Stimulated activated CD4-positive, alpha-beta T cell treated with anti-CD3 and anti-CD28 coated beads, TNF-alpha, amount 100 ng/mL, for 48 hours (primary cell): ENCODE results near the gene BIN1.

Experiments used
- DNase-seq, 3 donors: peaks; one replicate each; pipeline ENCODE4 v3.0.0-alpha.2; 2020; ENCODE audit warnings: low read depth in 3 of 3

BIN1 gene

GRCh38 chr2:127106991-127107621 lies at the start of gene BIN1:
BIN1 (minus strand) TSS chr2:127107154; CDS start chr2:127106943, 211 bp downstream.
- peak in 2 of 3 donors; percentile 52 to 63 for DNase-seq

GRCh38 chr2:127155947-127156346 lies 49.0 kb upstream of the BIN1 start:
- no peak for DNase-seq

- no peak for DNase-seq
Observed at GRCh38 chr2:127155028-127155581, 48.2 kb upstream of the BIN1 start.

- no peak for DNase-seq
Observed at GRCh38 chr2:127154396-127154795, 47.4 kb upstream of the BIN1 start.

- no peak for DNase-seq
Observed at GRCh38 chr2:127153691-127154158, 46.8 kb upstream of the BIN1 start.

GRCh38 chr2:127150996-127151395 lies 44.0 kb upstream of the BIN1 start:
- DNase-seq = no peak

- no peak for DNase-seq
Observed at GRCh38 chr2:127149384-127149783, 42.4 kb upstream of the BIN1 start.

- no peak for DNase-seq
Observed at GRCh38 chr2:127146820-127147502, 40.0 kb upstream of the BIN1 start.

GRCh38 chr2:127146071-127146725 lies 39.2 kb upstream of the BIN1 start:
- DNase-seq = no peak

GRCh38 chr2:127145280-127145895 lies 38.4 kb upstream of the BIN1 start:
- DNase-seq = no peak

GRCh38 chr2:127143841-127144782 lies 37.2 kb upstream of the BIN1 start:
- no peak for DNase-seq

- DNase-seq = no peak
Observed at GRCh38 chr2:127142663-127143630, 36.0 kb upstream of the BIN1 start.

GRCh38 chr2:127140538-127140937 lies 33.6 kb upstream of the BIN1 start:
- no peak for DNase-seq

GRCh38 chr2:127139766-127140165 lies 32.8 kb upstream of the BIN1 start:
- DNase-seq = no peak

- no peak for DNase-seq
Observed at GRCh38 chr2:127138281-127138680, 31.3 kb upstream of the BIN1 start.

GRCh38 chr2:127137741-127138140 lies 30.8 kb upstream of the BIN1 start:
- no peak for DNase-seq

GRCh38 chr2:127137225-127137624 lies 30.3 kb upstream of the BIN1 start:
- DNase-seq = no peak

GRCh38 chr2:127134833-127135830 lies 28.2 kb upstream of the BIN1 start:
- no peak for DNase-seq

- no peak for DNase-seq
Observed at GRCh38 chr2:127134235-127134634, 27.3 kb upstream of the BIN1 start.
